IMR-90 (cell line): ENCODE results near the gene DNTTIP2. TPM values are rescaled to one million over a fixed set of nuclear protein-coding genes. Genes with fewer than 3 reads are reported as not detected.
A peak's percentile ranks its signal among the peaks of the same experiment; 100 is the strongest.

Experiments
- ATAC-seq: fragments of 200-7000 bp; cut with Tn5 transposase; 2 replicates; pipeline ENCODE4 v1.9.1; 2020; ENCODE audit warnings: low read depth, mild to moderate bottlenecking, moderate library complexity
- BruUV-seq: library from RNA; stranded (reverse); fragments of 400-500 nt; replicated peaks from 2 replicates; lab custom pipeline; 2021; lab: Mats Ljungman, UMichigan
- CTCF ChIA-PET: fragments of 300-600 bp; formaldehyde crosslinking; extraction: SDS; loops from one replicate; lab custom pipeline; 2021; ENCODE audit warnings: antibody characterized with exemption; lab: Yijun Ruan, JAX
- POLR2A ChIA-PET: fragments of 300-600 bp; sonication (Branson Sonifier 250); formaldehyde crosslinking; loops from one replicate; lab custom pipeline; 2022; ENCODE audit warnings: antibody characterized with exemption; ENCODE audit not compliant: unreplicated experiment; lab: Charles Lee
- DNase-seq: peaks from one replicate; pipeline ENCODE4 v3.0.0; 2013
- H2AFZ ChIP-seq: replicated peaks from 2 replicates; pipeline ENCODE3; 2013; ENCODE audit warnings: low read length, mild to moderate bottlenecking; ENCODE audit not compliant: poor library complexity
- H2AK5ac ChIP-seq: 2 replicates; pipeline ENCODE4 v1.6.1; 2013; ENCODE audit warnings: low read depth, low read length, inconsistent platforms
- H2AK9ac ChIP-seq: replicated peaks from 2 replicates; pipeline ENCODE3; 2013; ENCODE audit warnings: mild to moderate bottlenecking, low read depth, low read length, moderate library complexity; ENCODE audit not compliant: poor library complexity
- H2BK120ac ChIP-seq: 2 replicates; pipeline ENCODE4 v1.6.1; 2013; ENCODE audit warnings: low read depth, low read length, inconsistent platforms
- H2BK15ac ChIP-seq: 3 replicates; pipeline ENCODE4 v1.6.1; 2013; ENCODE audit warnings: low read depth, low read length, inconsistent platforms
- H2BK20ac ChIP-seq: 2 replicates; pipeline ENCODE4 v1.6.1; 2013; ENCODE audit warnings: low read depth, mild to moderate bottlenecking, inconsistent platforms, low read length, moderate library complexity
- H2BK5ac ChIP-seq: 2 replicates; pipeline ENCODE4 v1.6.1; 2013; ENCODE audit warnings: mild to moderate bottlenecking, low read depth, low read length, inconsistent platforms; ENCODE audit not compliant: poor library complexity, severe bottlenecking
- H3K14ac ChIP-seq: replicated peaks from 2 replicates; pipeline ENCODE4 v1.6.1; 2013; ENCODE audit warnings: low read depth, low read length, inconsistent platforms
- H3K18ac ChIP-seq: 2 replicates; pipeline ENCODE4 v1.6.1; 2013; ENCODE audit warnings: low read depth, low read length, control low read depth
- H3K23ac ChIP-seq: 2 replicates; pipeline ENCODE4 v1.6.1; 2013; ENCODE audit warnings: low read depth, low read length, inconsistent platforms
- H3K27ac ChIP-seq: 2 replicates; pipeline ENCODE4 v1.5.1; 2013; ENCODE audit warnings: mild to moderate bottlenecking, control low read depth, low read length; ENCODE audit not compliant: insufficient read depth
- H3K27me3 ChIP-seq: 2 replicates; pipeline ENCODE4 v1.6.1; 2013; ENCODE audit warnings: low read length; ENCODE audit not compliant: control insufficient read depth, insufficient read depth
- H3K36me3 ChIP-seq: 2 replicates; pipeline ENCODE4 v1.6.1; 2013; ENCODE audit warnings: low read length, mixed read lengths; ENCODE audit not compliant: control insufficient read depth, insufficient read depth
- H3K4ac ChIP-seq: 2 replicates; pipeline ENCODE4 v1.6.1; 2013; ENCODE audit warnings: low read depth, low read length, inconsistent platforms
- H3K4me1 ChIP-seq: 2 replicates; pipeline ENCODE4 v1.6.1; 2013; ENCODE audit warnings: low read length, mixed read lengths; ENCODE audit not compliant: control insufficient read depth, insufficient read depth
- H3K4me2 ChIP-seq: 2 replicates; pipeline ENCODE4 v1.6.1; 2013; ENCODE audit warnings: low read depth, mild to moderate bottlenecking, control low read depth, low read length, moderate library complexity
- H3K4me3 ChIP-seq: 2 replicates; pipeline ENCODE4 v1.5.1; 2013; ENCODE audit warnings: low read depth, mild to moderate bottlenecking, control low read depth, low read length, moderate library complexity; ENCODE audit not compliant: insufficient read depth
- H3K56ac ChIP-seq: 2 replicates; pipeline ENCODE4 v1.6.1; 2013; ENCODE audit warnings: low read length, inconsistent platforms; ENCODE audit not compliant: insufficient read depth; ENCODE audit errors: extremely low read depth
- H3K79me1 ChIP-seq, 2 experiments: 2 replicates each; pipeline ENCODE4 v1.6.1; 2013; ENCODE audit warnings: low read length in 2 of 2, inconsistent platforms in 1 of 2, low read depth in 1 of 2
- H3K9ac ChIP-seq: 2 replicates; pipeline ENCODE4 v1.6.1; 2013; ENCODE audit warnings: low read depth, low read length, control low read depth
- H3K9me1 ChIP-seq: 2 replicates; pipeline ENCODE4 v1.6.1; 2013; ENCODE audit warnings: low read length, inconsistent platforms; ENCODE audit not compliant: insufficient read depth
- H3K9me3 ChIP-seq: 2 replicates; pipeline ENCODE4 v1.6.1; 2013; ENCODE audit warnings: low read length; ENCODE audit not compliant: control insufficient read depth, insufficient read depth
- H4K20me1 ChIP-seq: 2 replicates; pipeline ENCODE4 v1.6.1; 2013; ENCODE audit warnings: low read length, inconsistent platforms; ENCODE audit not compliant: insufficient read depth
- H4K5ac ChIP-seq: 2 replicates; pipeline ENCODE4 v1.6.1; 2013; ENCODE audit warnings: mild to moderate bottlenecking, low read depth, low read length, control low read depth
- H4K8ac ChIP-seq, 2 experiments: 2 replicates each; pipeline ENCODE4 v1.6.1; 2013; ENCODE audit warnings: low read depth in 2 of 2, low read length in 2 of 2, control low read depth in 1 of 2, inconsistent platforms in 1 of 2
- H4K91ac ChIP-seq: 2 replicates; pipeline ENCODE4 v1.6.1; 2013; ENCODE audit warnings: low read depth, low read length, inconsistent platforms; ENCODE audit not compliant: insufficient read depth
- FOS ChIP-seq: fragments of 150-350 bp; IDR thresholded peaks from 2 replicates; pipeline ENCODE4 v1.6.1; 2016; ENCODE audit warnings: low read depth, low read length
- WGBS, 2 experiments: methylation state at CpG; one replicate each; pipeline versions ENCODE4 v1.1.5 to v1.1.7; 2013; ENCODE audit warnings: missing lambda C conversion rate in 2 of 2; ENCODE audit not compliant: insufficient read length in 1 of 2; ENCODE audit errors: extremely low coverage in 2 of 2; 5-methylcytosine and 5-hydroxymethylcytosine counted together
- dilution Hi-C: fragments of 300-500 bp; cut with HindIII; formaldehyde crosslinking; loops from one replicate; pipeline ENCODE4 v1.14.3; 2018; ENCODE audit warnings: low sequenced_read_pairs; ENCODE audit not compliant: unreplicated experiment
- in situ Hi-C: fragments of 300-500 bp; cut with MboI; formaldehyde crosslinking; loops from 3 replicates; pipeline ENCODE4 v1.14.3; 2019; ENCODE audit warnings: low sequenced_read_pairs, inconsistent platforms, mixed read lengths
- intact Hi-C: fragments of 100-400 bp; cut with micrococcal nuclease; formaldehyde crosslinking; loops from 2 replicates; pipeline ENCODE4 v1.10.0; 2022
- polyA plus RNA-seq, 3 experiments: library from polyadenylated mRNA; depleted of rRNA; stranded (reverse); fragments of >200 nt; gene quantifications; 2 replicates each; pipeline ENCODE4 v1.2.3, GENCODE V29; 2012; ENCODE audit warnings: low replicate concordance in 1 of 3
- total RNA-seq: library from RNA; depleted of rRNA; stranded (reverse); fragments of >200 nt; gene quantifications from 2 replicates; pipeline ENCODE4 v1.2.3, GENCODE V29; 2012

DNTTIP2 gene
- total and polyA plus RNA-seq, 2 of the 4 experiments (the other 2 are of a cell fraction), result 14.2 to 24.4 TPM

DNA sequence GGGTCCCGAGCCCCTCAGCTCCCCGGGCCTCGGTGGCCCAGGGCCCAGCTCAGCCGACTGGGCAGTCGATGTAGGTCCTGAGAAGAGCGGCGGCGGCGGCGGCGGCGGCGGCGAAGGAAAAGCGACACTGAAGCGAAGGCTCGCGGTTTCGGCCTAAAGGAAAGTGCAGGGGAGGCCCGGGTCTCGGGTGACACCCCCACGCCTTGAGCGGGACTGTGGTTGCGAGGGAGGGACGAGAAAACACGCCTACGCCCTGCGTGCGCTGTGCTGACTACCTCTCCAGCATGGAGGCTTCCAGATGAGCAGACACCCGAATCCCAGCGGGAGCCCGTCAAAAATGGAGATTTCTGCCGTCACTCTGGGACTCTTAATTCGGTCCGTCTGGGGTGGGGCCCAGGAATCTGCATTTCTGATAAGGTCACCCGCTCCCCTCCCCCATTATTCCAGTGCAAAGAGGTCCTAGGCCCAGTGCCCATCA is 31.2 kb downstream of the DNTTIP2 start:
- H3K79me1 ChIP-seq, result no peaks in the 10 kb centered on the region
- H4K8ac ChIP-seq, result peak overlapping the region in 1 of 2 experiments; percentile 38; a peak in 1 of 4 replicates
- H3K4ac ChIP-seq, result peak overlapping the region; percentile 51
- no peaks in the 10 kb centered on the region for H3K27me3 ChIP-seq
- peak overlapping the region; percentile 2; the same call in 1 of the 2 replicates for H4K91ac ChIP-seq
- peak overlapping the region; percentile 52 for H2BK120ac ChIP-seq
- peak overlapping the region; percentile 57; the same call in 1 of the 2 replicates for H3K23ac ChIP-seq
- H3K14ac ChIP-seq, result peak overlapping the region; percentile 31; the same call in 1 of the 2 replicates
- in situ Hi-C loops (no loop called here), intact Hi-C loops (loop anchor here (1.0 to 5.0 kb wide), 3 partner anchors 501 to 769 kb away; partner anchors contain the start of genes DR1 and MTF2), dilution Hi-C loops (no loop called here)
- no peak for TF ChIP-seq FOS
- peak; percentile 31 for ATAC-seq
- H2AFZ ChIP-seq, result peak overlapping the region; percentile 100
- BruUV-seq, result no TSS peak
- peaks cover 6% of the 10 kb centered on the region; the same call in 1 of the 2 replicates for H4K20me1 ChIP-seq
- no peaks in the 10 kb centered on the region for H3K9me1 ChIP-seq
- peaks cover 1% of the 10 kb centered on the region; the same call in 1 of the 2 replicates for H3K4me1 ChIP-seq
- peak overlapping the region; percentile 82 for H2AK9ac ChIP-seq
- H2AK5ac ChIP-seq, result no peak overlapping the region
- ChIA-PET CTCF (no interaction called here), POLR2A (interaction anchor here (0.6 kb wide), 1 partner anchor 414 kb away, joined by 6 read pairs; no protein-coding TSS in a partner anchor)
- H3K18ac ChIP-seq, result 0 out of 2 replicates have a peak overlapping the region, but pooled peaks have one; percentile 30
- WGBS, 2 experiments, result no CpG with 5 or more reads among the region's 36 CpGs
- peak overlapping the region; percentile 16 for H4K5ac ChIP-seq
- H2BK15ac ChIP-seq, result no peak overlapping the region
- peak overlapping the region; percentile 43 for H2BK5ac ChIP-seq
- H2BK20ac ChIP-seq, result 0 out of 2 replicates have a peak overlapping the region, but pooled peaks have one; percentile 29
- H3K9ac ChIP-seq, result peak overlapping the region; percentile 71
- H3K27ac ChIP-seq, result peak overlapping the region; percentile 71
- H3K4me2 ChIP-seq, result peak overlapping the region; percentile 73
- H3K4me3 ChIP-seq, result peak overlapping the region; percentile 92
- H3K56ac ChIP-seq, result peak overlapping the region; percentile 23; the same call in 1 of the 2 replicates
- H3K36me3 ChIP-seq, result no peaks in the 10 kb centered on the region
- no peaks in the 10 kb centered on the region for H3K9me3 ChIP-seq
- DNase-seq, result peak; percentile 60
